Calu3 (cell line): ENCODE data around the gene FMO3. TPM values are rescaled to one million over a fixed set of nuclear protein-coding genes. Genes with fewer than 3 reads are reported as not detected.

ENCODE experiments used
- BruUV-seq: library from RNA; stranded (reverse); fragments of 400-500 nt; replicated peaks from 2 replicates; lab custom pipeline; 2021; lab: Mats Ljungman, UMichigan
- CTCF ChIA-PET: fragments of 300-600 bp; sonication (Branson Sonifier 250); formaldehyde crosslinking; loops from one replicate; lab custom pipeline; 2022; ENCODE audit warnings: antibody characterized with exemption; lab: Charles Lee
- DNase-seq: peaks from one replicate; pipeline ENCODE4 v3.0.0; 2022
- H3K27ac Mint-ChIP-seq: one replicate; pipeline ENCODE4 v1.8.0; 2022; ENCODE audit warnings: mixed read lengths; ENCODE audit not compliant: unreplicated experiment
- H3K27me3 Mint-ChIP-seq: one replicate; pipeline ENCODE4 v1.8.0; 2022; ENCODE audit warnings: mixed read lengths; ENCODE audit not compliant: unreplicated experiment
- H3K36me3 Mint-ChIP-seq: one replicate; pipeline ENCODE4 v1.8.0; 2022; ENCODE audit warnings: mild to moderate bottlenecking, moderate library complexity, mixed read lengths; ENCODE audit not compliant: insufficient read depth, unreplicated experiment
- H3K4me1 Mint-ChIP-seq: one replicate; pipeline ENCODE4 v1.8.0; 2022; ENCODE audit warnings: mild to moderate bottlenecking, low read depth, mixed read lengths; ENCODE audit not compliant: unreplicated experiment
- H3K4me3 Mint-ChIP-seq: one replicate; pipeline ENCODE4 v1.8.0; 2022; ENCODE audit warnings: mild to moderate bottlenecking, low read depth, moderate library complexity, mixed read lengths; ENCODE audit not compliant: unreplicated experiment
- H3K9me3 Mint-ChIP-seq: one replicate; pipeline ENCODE4 v1.8.0; 2022; ENCODE audit warnings: low read depth, mixed read lengths; ENCODE audit not compliant: unreplicated experiment
- intact Hi-C: fragments of 100-400 bp; cut with micrococcal nuclease; formaldehyde crosslinking; loops from one replicate; pipeline ENCODE4 v1.10.0; 2022; ENCODE audit not compliant: unreplicated experiment
- total RNA-seq: library from RNA; stranded (reverse); gene quantifications from 2 replicates; pipeline ENCODE4 v1.2.3, GENCODE V29; 2022
- TF ChIP-seq, protein P1 (sequence below): fragments of 200-600 bp; IDR thresholded peaks from one replicate; pipeline ENCODE4 v1.8.0; 2022; ENCODE audit warnings: antibody characterized with exemption; ENCODE audit not compliant: unreplicated experiment

FMO3 gene
- total RNA-seq, 1 experiment from 2014 or later = not detected

DNA sequence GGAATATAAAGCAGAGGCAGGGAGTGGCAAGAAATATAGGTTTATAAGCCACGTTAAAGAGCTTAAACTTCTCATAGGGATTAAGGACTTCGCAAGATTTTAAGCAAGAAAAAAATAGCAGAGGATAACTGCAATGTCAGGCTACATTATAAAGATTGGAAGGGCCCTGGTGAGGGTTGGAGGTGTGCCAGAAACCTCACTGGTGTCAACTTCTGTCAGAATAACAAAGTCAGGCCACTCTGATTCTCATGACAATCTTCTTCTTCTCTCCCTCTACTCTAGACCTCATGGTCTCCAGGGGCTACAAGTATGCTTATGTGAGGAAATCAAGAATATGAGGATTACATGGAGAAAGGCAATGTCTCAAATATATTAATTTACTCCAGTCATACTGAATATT is 61.8 kb downstream of the FMO3 start:
- H3K27ac Mint-ChIP-seq = no peak overlapping the region
- H3K36me3 Mint-ChIP-seq = no peaks in the 10 kb centered on the region
- no TSS peak for BruUV-seq
- H3K4me3 Mint-ChIP-seq = no peak overlapping the region
- H3K27me3 Mint-ChIP-seq = no peaks in the 10 kb centered on the region
- H3K9me3 Mint-ChIP-seq = no peaks in the 10 kb centered on the region
- DNase-seq = no peak
- intact Hi-C loops = loop anchor here (2.0 kb wide), 1 partner anchor 50 kb away; no protein-coding TSS in a partner anchor
- CTCF ChIA-PET = no interaction called here
- no peaks in the 10 kb centered on the region for H3K4me1 Mint-ChIP-seq
- TF ChIP-seq, protein P1, sequence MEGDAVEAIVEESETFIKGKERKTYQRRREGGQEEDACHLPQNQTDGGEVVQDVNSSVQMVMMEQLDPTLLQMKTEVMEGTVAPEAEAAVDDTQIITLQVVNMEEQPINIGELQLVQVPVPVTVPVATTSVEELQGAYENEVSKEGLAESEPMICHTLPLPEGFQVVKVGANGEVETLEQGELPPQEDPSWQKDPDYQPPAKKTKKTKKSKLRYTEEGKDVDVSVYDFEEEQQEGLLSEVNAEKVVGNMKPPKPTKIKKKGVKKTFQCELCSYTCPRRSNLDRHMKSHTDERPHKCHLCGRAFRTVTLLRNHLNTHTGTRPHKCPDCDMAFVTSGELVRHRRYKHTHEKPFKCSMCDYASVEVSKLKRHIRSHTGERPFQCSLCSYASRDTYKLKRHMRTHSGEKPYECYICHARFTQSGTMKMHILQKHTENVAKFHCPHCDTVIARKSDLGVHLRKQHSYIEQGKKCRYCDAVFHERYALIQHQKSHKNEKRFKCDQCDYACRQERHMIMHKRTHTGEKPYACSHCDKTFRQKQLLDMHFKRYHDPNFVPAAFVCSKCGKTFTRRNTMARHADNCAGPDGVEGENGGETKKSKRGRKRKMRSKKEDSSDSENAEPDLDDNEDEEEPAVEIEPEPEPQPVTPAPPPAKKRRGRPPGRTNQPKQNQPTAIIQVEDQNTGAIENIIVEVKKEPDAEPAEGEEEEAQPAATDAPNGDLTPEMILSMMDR = no peak

DNA sequence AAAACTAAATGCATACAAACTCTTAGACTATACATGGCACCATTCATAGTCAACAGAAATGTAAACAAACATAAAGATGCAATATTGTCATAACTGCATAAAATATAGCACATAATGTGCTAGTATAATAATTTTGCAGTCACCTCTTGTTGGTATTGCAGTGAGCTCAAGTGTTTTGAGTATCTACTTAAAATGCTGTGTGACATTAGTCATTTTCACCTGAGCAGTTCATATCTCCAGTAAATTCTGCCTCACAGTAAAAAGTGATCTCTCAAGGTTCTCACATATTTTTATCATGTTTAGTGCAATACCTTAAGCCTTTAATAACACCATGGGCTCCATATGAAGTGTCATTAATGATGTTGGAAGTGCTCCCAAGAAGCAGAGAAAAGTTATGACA is 64.8 kb downstream of the FMO3 start:
- no peak for DNase-seq
- H3K4me3 Mint-ChIP-seq = no peak overlapping the region
- TF ChIP-seq, protein P1 = no peak
- intact Hi-C loops = no loop called here
- H3K36me3 Mint-ChIP-seq = no peaks in the 10 kb centered on the region
- H3K27ac Mint-ChIP-seq = no peak overlapping the region
- H3K4me1 Mint-ChIP-seq = peaks cover 12% of the 10 kb centered on the region
- peaks cover 5% of the 10 kb centered on the region for H3K9me3 Mint-ChIP-seq
- CTCF ChIA-PET = interaction anchor here (0.7 kb wide), 1 partner anchor 292 kb away, joined by 10 read pairs; no protein-coding TSS in a partner anchor
- BruUV-seq = no TSS peak
- no peaks in the 10 kb centered on the region for H3K27me3 Mint-ChIP-seq

DNA sequence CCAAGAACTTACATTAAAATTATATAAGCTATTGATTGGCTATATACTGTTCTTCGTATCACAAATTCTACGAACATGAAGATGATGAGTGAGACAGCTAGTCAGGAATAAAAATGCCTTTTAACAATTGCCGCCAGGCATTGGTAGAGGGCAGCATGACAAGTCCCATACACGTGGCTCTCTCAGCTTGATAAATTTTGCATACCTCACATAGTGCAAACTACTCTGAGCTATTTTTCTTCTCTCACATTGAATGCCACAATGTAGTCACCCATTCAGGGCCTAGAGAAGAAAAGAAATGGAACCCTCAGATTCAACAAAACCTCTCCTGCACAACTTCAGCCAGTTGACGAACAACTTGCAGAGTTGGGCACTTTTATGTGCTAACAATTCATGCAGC is 67.4 kb downstream of the FMO3 start:
- Mint-ChIP-seq H3K36me3 (no peaks in the 10 kb centered on the region), H3K4me3 (no peak overlapping the region), H3K9me3 (peaks cover 5% of the 10 kb centered on the region), H3K27me3 (no peaks in the 10 kb centered on the region), H3K27ac (no peak overlapping the region), H3K4me1 (peaks cover 24% of the 10 kb centered on the region)
- intact Hi-C loops = no loop called here
- TF ChIP-seq, protein P1 = no peak
- CTCF ChIA-PET = no interaction called here
- no TSS peak for BruUV-seq
- DNase-seq = no peak

DNA sequence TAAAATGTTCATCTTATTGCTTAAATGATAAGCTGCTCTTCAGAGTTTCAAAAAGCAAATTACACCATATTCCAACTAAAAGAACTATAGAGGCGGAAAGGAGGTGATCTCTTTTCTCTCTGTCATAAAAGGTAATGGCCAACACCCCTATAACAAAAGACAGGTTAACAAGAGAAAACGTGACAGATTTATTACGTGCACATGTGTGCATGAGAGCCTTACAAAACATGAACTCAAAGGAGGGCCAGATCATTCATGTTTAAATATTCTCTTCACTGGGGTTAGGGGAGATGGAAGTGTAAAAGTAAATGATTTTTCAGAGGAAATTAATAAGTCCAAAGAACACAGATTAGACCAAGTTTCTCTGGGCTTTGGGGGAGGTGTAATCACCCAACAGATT is 67.8 kb downstream of the FMO3 start:
- H3K27ac Mint-ChIP-seq = no peak overlapping the region
- intact Hi-C loops = no loop called here
- CTCF ChIA-PET = no interaction called here
- DNase-seq = no peak
- no peak overlapping the region for H3K4me3 Mint-ChIP-seq
- peaks cover 5% of the 10 kb centered on the region for H3K9me3 Mint-ChIP-seq
- BruUV-seq = no TSS peak
- H3K36me3 Mint-ChIP-seq = no peaks in the 10 kb centered on the region
- no peaks in the 10 kb centered on the region for H3K27me3 Mint-ChIP-seq
- TF ChIP-seq, protein P1 = no peak
- peaks cover 24% of the 10 kb centered on the region for H3K4me1 Mint-ChIP-seq
